Astrocyte (in vitro differentiated cells and primary cell): ENCODE results near the gene PUM2.

ENCODE experiments used
- EZH2 ChIP-seq: IDR thresholded peaks from 2 replicates; pipeline ENCODE4 v1.6.1; 2012; ENCODE audit warnings: mild to moderate bottlenecking, low read length, inconsistent platforms; ENCODE audit not compliant: insufficient read depth
- TF ChIP-seq, protein P1 (sequence below): IDR thresholded peaks from 2 replicates; pipeline ENCODE4 v1.5.1; 2011; ENCODE audit warnings: low read depth, mild to moderate bottlenecking, inconsistent platforms, low read length, moderate library complexity; ENCODE audit not compliant: insufficient read depth

DNA sequence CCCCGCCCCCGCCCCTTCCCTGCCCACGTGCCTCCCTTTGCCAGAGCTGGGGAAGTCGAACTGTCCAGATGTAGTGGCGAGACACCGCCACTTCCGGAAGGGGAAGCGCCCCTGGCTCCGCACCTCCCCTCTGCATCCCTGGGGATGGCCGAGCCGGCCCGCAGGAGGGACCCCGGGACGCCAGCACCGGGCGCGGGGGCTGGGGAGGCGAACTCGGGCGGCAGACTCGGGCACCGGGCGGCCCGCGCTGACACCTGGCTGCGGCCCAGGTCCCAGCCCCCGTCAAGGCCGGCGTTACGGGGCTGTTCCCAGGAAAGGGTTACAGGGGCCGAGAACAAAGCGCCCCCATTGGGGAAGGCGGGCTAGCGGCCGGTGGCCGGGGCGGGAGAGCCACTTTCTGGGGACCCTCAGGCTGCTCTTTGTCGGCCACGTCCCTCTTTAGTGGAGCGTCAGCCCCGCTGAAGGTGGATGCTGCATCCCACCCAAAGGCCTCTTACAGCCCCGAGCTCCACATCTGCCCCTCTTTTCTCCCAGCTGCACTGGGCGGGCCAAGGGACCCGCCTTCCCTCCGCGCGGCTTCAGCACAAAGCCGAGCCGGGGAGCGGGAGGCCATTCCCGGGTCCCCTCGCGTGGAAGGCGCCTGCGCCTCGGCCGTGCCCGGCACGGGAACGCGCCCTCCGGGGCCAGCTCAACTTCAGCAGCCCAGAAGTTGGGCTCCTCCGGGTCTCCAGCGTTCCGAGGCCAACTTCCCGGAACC is 127.1 kb downstream of the PUM2 start:
- no peak for TF ChIP-seq EZH2
- TF ChIP-seq, protein P1, sequence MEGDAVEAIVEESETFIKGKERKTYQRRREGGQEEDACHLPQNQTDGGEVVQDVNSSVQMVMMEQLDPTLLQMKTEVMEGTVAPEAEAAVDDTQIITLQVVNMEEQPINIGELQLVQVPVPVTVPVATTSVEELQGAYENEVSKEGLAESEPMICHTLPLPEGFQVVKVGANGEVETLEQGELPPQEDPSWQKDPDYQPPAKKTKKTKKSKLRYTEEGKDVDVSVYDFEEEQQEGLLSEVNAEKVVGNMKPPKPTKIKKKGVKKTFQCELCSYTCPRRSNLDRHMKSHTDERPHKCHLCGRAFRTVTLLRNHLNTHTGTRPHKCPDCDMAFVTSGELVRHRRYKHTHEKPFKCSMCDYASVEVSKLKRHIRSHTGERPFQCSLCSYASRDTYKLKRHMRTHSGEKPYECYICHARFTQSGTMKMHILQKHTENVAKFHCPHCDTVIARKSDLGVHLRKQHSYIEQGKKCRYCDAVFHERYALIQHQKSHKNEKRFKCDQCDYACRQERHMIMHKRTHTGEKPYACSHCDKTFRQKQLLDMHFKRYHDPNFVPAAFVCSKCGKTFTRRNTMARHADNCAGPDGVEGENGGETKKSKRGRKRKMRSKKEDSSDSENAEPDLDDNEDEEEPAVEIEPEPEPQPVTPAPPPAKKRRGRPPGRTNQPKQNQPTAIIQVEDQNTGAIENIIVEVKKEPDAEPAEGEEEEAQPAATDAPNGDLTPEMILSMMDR: no peak
